Thoracic aorta (tissue), 2 donors: ENCODE results near the gene DSCAM. TPM values are rescaled to one million over a fixed set of nuclear protein-coding genes. Genes with fewer than 3 reads are reported as not detected.

Source experiments
- ATAC-seq: fragments of 150-250 bp; one replicate; pipeline ENCODE4 v1.8.0; 2017; ENCODE audit warnings: low read depth; ENCODE audit not compliant: insufficient number of reproducible peaks, low FRiP score
- DNase-seq: peaks from one replicate; pipeline ENCODE4 v3.0.0-alpha.2; 2020; ENCODE audit warnings: low spot score
- H3K27ac ChIP-seq, 2 donors: fragments of 200-600 bp; sonication (generic); 1 replicate in 1 of 2; 2 replicates in 1 of 2; pipeline ENCODE4 v1.5.1; 2016; ENCODE audit warnings: mild to moderate bottlenecking in 2 of 2, moderate library complexity in 2 of 2
- H3K27me3 ChIP-seq: fragments of 200-600 bp; sonication (generic); replicated peaks from 2 replicates; pipeline ENCODE4 v1.6.0; 2016; ENCODE audit warnings: mild to moderate bottlenecking; ENCODE audit not compliant: insufficient read depth
- H3K36me3 ChIP-seq: fragments of 200-600 bp; sonication (generic); one replicate; pipeline ENCODE4 v1.5.1; 2016
- H3K4me1 ChIP-seq, 2 donors: fragments of 200-600 bp; sonication (generic); 1 replicate in 1 of 2; 2 replicates in 1 of 2; pipeline versions ENCODE4 v1.5.1 to v1.6.0; 2016; ENCODE audit warnings: low read depth in 2 of 2, mild to moderate bottlenecking in 1 of 2; ENCODE audit not compliant: control insufficient read depth in 1 of 2
- H3K4me3 ChIP-seq: fragments of 200-600 bp; sonication (generic); 2 replicates; pipeline ENCODE4 v1.5.1; 2016; ENCODE audit warnings: mild to moderate bottlenecking
- H3K9me3 ChIP-seq: fragments of 200-600 bp; sonication (generic); 2 replicates; pipeline ENCODE4 v1.5.1; 2016
- CTCF ChIP-seq: fragments of 200-600 bp; sonication (generic); IDR thresholded peaks from one replicate; pipeline ENCODE4 v1.5.1; 2019; ENCODE audit warnings: antibody characterized with exemption
- total RNA-seq, 2 donors: library from RNA; depleted of rRNA; stranded (reverse); fragments of >200 nt; gene quantifications; one replicate each; pipeline versions ENCODE4 v1.1.0 to v1.2.3, GENCODE V29; 2016

The DSCAM gene
- total RNA-seq, 2 donors from 2014 or later: not detected

GRCh38 chr21:40227096-40227495 is 619.9 kb downstream of the DSCAM start:
- ATAC-seq (no peak), DNase-seq (no peak)
- Histone ChIP-seq H3K27ac (no peak overlapping the region), H3K9me3 (no peaks in the 10 kb centered on the region), H3K4me1 (no peaks in the 10 kb centered on the region), H3K36me3 (no peaks in the 10 kb centered on the region), H3K27me3 (no peaks in the 10 kb centered on the region), H3K4me3 (no peak overlapping the region)
- no peak for TF ChIP-seq CTCF

GRCh38 chr21:40215941-40216340 is 631.0 kb downstream of the DSCAM start:
- Histone ChIP-seq H3K4me3 (no peak overlapping the region), H3K36me3 (no peaks in the 10 kb centered on the region), H3K9me3 (no peaks in the 10 kb centered on the region), H3K27ac (no peak overlapping the region), H3K4me1 (no peaks in the 10 kb centered on the region), H3K27me3 (no peaks in the 10 kb centered on the region)
- ATAC-seq (no peak), DNase-seq (no peak)
- no peak for TF ChIP-seq CTCF

- no peaks in the 10 kb centered on the region for H3K9me3 ChIP-seq
- DNase-seq (no peak), ATAC-seq (no peak)
- H3K36me3 ChIP-seq: no peaks in the 10 kb centered on the region
- no peak for TF ChIP-seq CTCF
- no peak overlapping the region for H3K27ac ChIP-seq
- H3K4me1 ChIP-seq: no peaks in the 10 kb centered on the region
- no peaks in the 10 kb centered on the region for H3K27me3 ChIP-seq
- no peak overlapping the region for H3K4me3 ChIP-seq
These were observed 636.7 kb downstream of the DSCAM start for GRCh38 chr21:40210251-40210650.

- Histone ChIP-seq H3K36me3 (no peaks in the 10 kb centered on the region), H3K4me1 (no peaks in the 10 kb centered on the region), H3K9me3 (no peaks in the 10 kb centered on the region), H3K4me3 (no peak overlapping the region), H3K27me3 (no peaks in the 10 kb centered on the region), H3K27ac (no peak overlapping the region)
- ATAC-seq (no peak), DNase-seq (no peak)
- no peak for TF ChIP-seq CTCF
These were observed 638.0 kb downstream of the DSCAM start for GRCh38 chr21:40208948-40209345.

- TF ChIP-seq CTCF: no peak
- Histone ChIP-seq H3K9me3 (no peaks in the 10 kb centered on the region), H3K36me3 (no peaks in the 10 kb centered on the region), H3K4me1 (no peaks in the 10 kb centered on the region), H3K27ac (no peak overlapping the region), H3K4me3 (no peak overlapping the region), H3K27me3 (no peaks in the 10 kb centered on the region)
- DNase-seq: no peak
- ATAC-seq: no peak
These were observed 638.6 kb downstream of the DSCAM start for GRCh38 chr21:40208206-40208947.
